Cortex of kidney (tissue), 1 donor: ENCODE results near the gene FCER2.
"Not testable (repeated sequence)": the region's sequence is repeated elsewhere in the genome, so short reads cannot be mapped to it uniquely, and the experiment has no call there.

Experiments
- DNase-seq: peaks from one replicate; lab custom pipeline; 2025; lab: John Stamatoyannopoulos, UW

The FCER2 gene

GRCh38 chr19:7647156-7647555, 54.8 kb downstream of the FCER2 start:
- no peak for DNase-seq

GRCh38 chr19:7646426-7646700, 55.6 kb downstream of the FCER2 start:
- DNase-seq, result no peak

GRCh38 chr19:7645656-7646425, 56.1 kb downstream of the FCER2 start:
- DNase-seq, result no peak

- no peak for DNase-seq
Observed at GRCh38 chr19:7645163-7645562, 56.8 kb downstream of the FCER2 start.

GRCh38 chr19:7644550-7644877, 57.4 kb downstream of the FCER2 start:
- no peak for DNase-seq

- not testable (repeated sequence) for DNase-seq
Observed at GRCh38 chr19:7643629-7644549, 58.0 kb downstream of the FCER2 start.

- DNase-seq, result no peak
Observed at GRCh38 chr19:7643031-7643415, 58.9 kb downstream of the FCER2 start.

GRCh38 chr19:7642295-7643030, 59.5 kb downstream of the FCER2 start:
- no peak for DNase-seq

GRCh38 chr19:7641290-7642276, 60.3 kb downstream of the FCER2 start:
- no peak for DNase-seq

GRCh38 chr19:7640803-7641202, 61.1 kb downstream of the FCER2 start:
- DNase-seq, result no peak

- DNase-seq, result no peak
Observed at GRCh38 chr19:7639863-7640348, 62.0 kb downstream of the FCER2 start.

- no peak for DNase-seq
Observed at GRCh38 chr19:7638802-7639465, 63.0 kb downstream of the FCER2 start.
